ENCODE results near the gene TGM1. TPM values are rescaled to one million over a fixed set of nuclear protein-coding genes. Genes with fewer than 3 reads are reported as not detected.
"Not testable (repeated sequence)": the region's sequence is repeated elsewhere in the genome, so short reads cannot be mapped to it uniquely, and the experiment has no call there.

The TGM1 gene
- total and polyA plus RNA-seq, 12 donors: 0.28 to 2.7 (median 0.89) TPM; not detected in 1

GRCh38 chr14:24246765-24247212, 16.2 kb downstream of the TGM1 start:
- Histone ChIP-seq H3K4me1 (replicated peaks in 1 of 2) (peaks cover under 1 to 4% of the 10 kb centered on the region in 2 donors), H3K4me3 (no peak overlapping the region), H3K9me3 (replicated peaks in 1 of 3) (no peaks in the 10 kb centered on the region), H3K27ac (no peak overlapping the region), H3K27me3 (no peaks in the 10 kb centered on the region), H3K36me3 (replicated peaks in 1 of 2) (no peaks in the 10 kb centered on the region)
- intact Hi-C loops (cut with DNase I): loop anchor here in 1 of 2 donors (10.0 kb wide), 1 partner anchor 58 kb away; the partner anchor contains the start of gene CIDEB
- 72 to 88% (median 82%) methylated on average over 3 of the region's 3 CpGs for WGBS, 4 donors
- TF ChIP-seq POLR2A (IDR thresholded peaks at IDR 0.05): no peak
- TF ChIP-seq, protein P1, sequence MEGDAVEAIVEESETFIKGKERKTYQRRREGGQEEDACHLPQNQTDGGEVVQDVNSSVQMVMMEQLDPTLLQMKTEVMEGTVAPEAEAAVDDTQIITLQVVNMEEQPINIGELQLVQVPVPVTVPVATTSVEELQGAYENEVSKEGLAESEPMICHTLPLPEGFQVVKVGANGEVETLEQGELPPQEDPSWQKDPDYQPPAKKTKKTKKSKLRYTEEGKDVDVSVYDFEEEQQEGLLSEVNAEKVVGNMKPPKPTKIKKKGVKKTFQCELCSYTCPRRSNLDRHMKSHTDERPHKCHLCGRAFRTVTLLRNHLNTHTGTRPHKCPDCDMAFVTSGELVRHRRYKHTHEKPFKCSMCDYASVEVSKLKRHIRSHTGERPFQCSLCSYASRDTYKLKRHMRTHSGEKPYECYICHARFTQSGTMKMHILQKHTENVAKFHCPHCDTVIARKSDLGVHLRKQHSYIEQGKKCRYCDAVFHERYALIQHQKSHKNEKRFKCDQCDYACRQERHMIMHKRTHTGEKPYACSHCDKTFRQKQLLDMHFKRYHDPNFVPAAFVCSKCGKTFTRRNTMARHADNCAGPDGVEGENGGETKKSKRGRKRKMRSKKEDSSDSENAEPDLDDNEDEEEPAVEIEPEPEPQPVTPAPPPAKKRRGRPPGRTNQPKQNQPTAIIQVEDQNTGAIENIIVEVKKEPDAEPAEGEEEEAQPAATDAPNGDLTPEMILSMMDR (IDR thresholded peaks at IDR 0.05): no peak
- DNase-seq: peak in 2 of 7 donors; percentile 1 to 4

DNA sequence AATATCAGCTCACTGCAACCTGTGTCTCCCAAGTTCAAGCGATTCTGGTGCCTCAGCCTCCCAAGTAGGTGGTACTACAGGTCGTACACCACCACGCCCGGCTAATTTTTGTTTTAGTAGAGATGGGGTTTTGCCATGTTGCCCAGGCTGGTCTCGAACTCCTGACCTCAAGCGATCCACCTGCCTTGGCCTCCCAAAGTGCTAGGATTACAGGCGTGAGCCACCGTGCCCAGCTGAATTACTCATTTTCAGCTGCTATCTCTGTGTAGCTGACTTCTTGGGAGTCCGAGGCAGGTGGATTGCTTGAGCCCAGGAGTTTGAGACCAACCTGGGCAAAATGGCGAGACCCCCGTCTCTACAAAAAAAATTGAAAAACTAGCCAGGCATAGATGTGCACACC, 17.6 kb downstream of the TGM1 start:
- not testable (repeated sequence) for H3K27ac ChIP-seq; H3K27me3 ChIP-seq; H3K36me3 ChIP-seq (replicated peaks in 1 of 2); H3K4me3 ChIP-seq; H3K9me3 ChIP-seq (replicated peaks in 1 of 3)
- peak in 1 of 7 donors; percentile 5 for DNase-seq
- intact Hi-C loops (cut with DNase I): loop anchor here in 1 of 2 donors (10.0 kb wide), 1 partner anchor 59 kb away; the partner anchor contains the start of gene CIDEB
- peaks cover 15 to 18% of the 10 kb centered on the region in 2 donors for H3K4me1 ChIP-seq (replicated peaks in 1 of 2)
- 83 to 87% (median 87%) methylated on average over 11 of the region's 11 CpGs for WGBS, 4 donors

DNA sequence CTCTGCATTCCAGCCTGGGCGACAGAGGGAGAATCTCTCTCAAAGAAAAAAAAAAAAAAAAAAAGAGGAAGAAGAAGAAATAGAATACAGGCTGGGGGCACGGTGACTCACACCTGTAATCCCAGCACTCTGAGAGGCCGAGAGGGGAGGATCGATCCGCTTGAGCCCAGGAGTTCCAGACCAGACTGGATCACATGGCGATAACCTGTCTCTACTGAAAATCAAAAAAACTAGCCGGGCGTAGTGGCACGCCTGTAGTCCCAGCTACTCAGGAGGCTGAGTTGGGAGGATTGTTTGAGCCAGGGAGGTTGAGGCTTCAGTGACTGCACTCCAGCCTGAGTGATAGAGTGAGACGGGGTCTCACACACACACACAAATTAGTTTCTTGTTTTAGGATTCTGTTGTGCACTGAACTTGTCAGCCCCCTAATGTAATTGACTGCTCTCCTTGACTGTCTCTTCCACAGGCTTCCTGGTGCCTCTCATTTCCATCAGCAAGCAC, 19.6 kb downstream of the TGM1 start:
- 43 to 59% (median 53%) methylated on average over 10 of the region's 10 CpGs for WGBS, 4 donors
- Histone ChIP-seq H3K4me3 (peak overlapping the region in 2 of 4 donors; percentile 56 to 78), H3K27ac (peak overlapping the region; percentile 94 to 99 (median 97)), H3K36me3 (replicated peaks in 1 of 2) (peaks cover 0 to 27% of the 10 kb centered on the region in 2 donors), H3K27me3 (no peaks in the 10 kb centered on the region), H3K4me1 (replicated peaks in 1 of 2) (peaks cover 26 to 32% of the 10 kb centered on the region in 2 donors), H3K9me3 (replicated peaks in 1 of 3) (no peaks in the 10 kb centered on the region)
- intact Hi-C loops (cut with DNase I): loop anchor here (1.0 to 10.0 kb wide), 2 partner anchors 53 to 61 kb away; partner anchors contain the start of gene CIDEB (in 1 of the 2)
- no peak for TF ChIP-seq POLR2A (IDR thresholded peaks at IDR 0.05)
- TF ChIP-seq, protein P1 (IDR thresholded peaks at IDR 0.05): no peak
- DNase-seq: peak in 1 of 7 donors; percentile 44

DNA sequence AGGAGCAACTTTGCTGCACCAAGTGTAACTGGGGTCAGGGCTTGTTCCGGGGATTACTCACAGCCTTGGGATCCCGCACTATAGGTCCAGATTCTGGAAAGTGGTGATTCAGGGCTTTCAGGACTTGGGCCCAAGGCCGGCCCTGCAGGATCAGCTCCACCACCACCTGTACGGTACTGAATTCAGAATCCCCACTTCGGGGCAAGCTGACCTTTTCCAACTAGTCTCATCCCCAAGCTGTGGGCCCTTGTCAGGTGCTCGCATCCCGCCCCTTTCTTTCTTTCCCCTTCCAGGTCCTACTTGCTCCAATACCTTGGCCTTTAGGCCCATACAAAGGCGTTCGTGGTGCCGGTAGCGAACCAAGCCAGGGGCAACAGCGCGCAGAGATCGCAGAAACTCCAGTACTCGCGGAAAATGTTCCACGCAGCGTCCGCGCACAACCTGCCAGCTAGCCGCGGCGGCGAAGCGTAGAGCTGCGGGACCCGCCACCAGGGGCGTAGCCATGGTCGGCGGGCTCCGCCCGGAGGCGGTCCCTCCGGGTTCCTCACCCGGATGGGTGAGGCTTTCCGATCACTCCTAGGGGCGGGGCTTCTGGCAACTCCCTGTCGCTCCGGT, 21.0 kb downstream of the TGM1 start:
- peak overlapping the region; percentile 94 to 99 (median 97) for H3K27ac ChIP-seq
- H3K36me3 ChIP-seq (replicated peaks in 1 of 2): peaks cover 0 to 41% of the 10 kb centered on the region in 2 donors
- peak; percentile 93 to 97 (median 95) for DNase-seq
- WGBS, 4 donors: 0 to 1% (median 0%) methylated on average over 5 to 39 of the region's 39 CpGs
- H3K4me1 ChIP-seq (replicated peaks in 1 of 2): peaks cover 26 to 32% of the 10 kb centered on the region in 2 donors
- no peaks in the 10 kb centered on the region for H3K27me3 ChIP-seq
- H3K9me3 ChIP-seq (replicated peaks in 1 of 3): no peaks in the 10 kb centered on the region
- intact Hi-C loops (cut with DNase I): loop anchor here in 1 of 2 donors (10.0 kb wide), 1 partner anchor 63 kb away; the partner anchor contains the start of gene CIDEB
- peak overlapping the region in 3 of 4 donors; percentile 56 to 93 (median 78) for H3K4me3 ChIP-seq
- peak in 1 of 2 donors; percentile 29 for TF ChIP-seq POLR2A (IDR thresholded peaks at IDR 0.05)
- TF ChIP-seq, protein P1 (IDR thresholded peaks at IDR 0.05): peak; percentile 57 to 91 (median 75)
